Measurements from ENCODE around the gene KIF16B. TPM values are rescaled to one million over a fixed set of nuclear protein-coding genes. Genes with fewer than 3 reads are reported as not detected.

Gene KIF16B
- total and polyA plus RNA-seq, 2 of the 13 experiments (the other 11 are each of a cell fraction or from before 2014, with no cell fraction given) = 6.9 to 18.0 TPM

GRCh38 chr20:16475225-16475624, 98.0 kb downstream of the KIF16B start (continued):
- TF ChIP-seq ZNF746 (CRISPR knock-in tag; IDR thresholded peaks at IDR 0.05) (no peak), ATF3 (CRISPR knock-in tag; IDR thresholded peaks at IDR 0.05) (0 out of 2 replicates have a peak, but pooled peaks have one; percentile 28), FOSL2 (CRISPR knock-in tag; IDR thresholded peaks at IDR 0.05) (peak; percentile 66), KDM5B (CRISPR knock-in tag; IDR thresholded peaks at IDR 0.05; ENCODE audit: borderline replicate concordance) (no peak), CREBL2 (CRISPR knock-in tag; IDR thresholded peaks at IDR 0.05; ENCODE audit: borderline replicate concordance) (no peak), ZFP82 (CRISPR knock-in tag; IDR thresholded peaks at IDR 0.05; ENCODE audit: borderline replicate concordance) (no peak), HIC2 (CRISPR knock-in tag; IDR thresholded peaks at IDR 0.05; ENCODE audit: low read depth) (no peak), MLXIP (CRISPR knock-in tag; IDR thresholded peaks at IDR 0.05; ENCODE audit: borderline replicate concordance) (no peak), KAT8 (CRISPR knock-in tag; IDR thresholded peaks at IDR 0.05) (peak; percentile 81), ZZZ3 (CRISPR knock-in tag; IDR thresholded peaks at IDR 0.05; ENCODE audit: borderline replicate concordance) (no peak), TARDBP (CRISPR knock-in tag; IDR thresholded peaks at IDR 0.05) (peak; percentile 59; the same call in 1 of the 2 replicates), MED13 (CRISPR knock-in tag; IDR thresholded peaks at IDR 0.05) (no peak), ATF2 (CRISPR knock-in tag; IDR thresholded peaks at IDR 0.05) (peak; percentile 83), HOXA3 (CRISPR knock-in tag; IDR thresholded peaks at IDR 0.05) (peak; percentile 61; the same call in 1 of the 2 replicates), ZNF205 (CRISPR knock-in tag; IDR thresholded peaks at IDR 0.05) (0 out of 2 replicates have a peak, but pooled peaks have one; percentile 52), MLX (CRISPR knock-in tag; IDR thresholded peaks at IDR 0.05) (peak; percentile 64; the same call in 1 of the 2 replicates), SALL1 (CRISPR knock-in tag; IDR thresholded peaks at IDR 0.05) (peak; percentile 89; the same call in 1 of the 2 replicates), ZBTB14 (CRISPR knock-in tag; IDR thresholded peaks at IDR 0.05) (no peak), ZNF629 (CRISPR knock-in tag; conservative IDR thresholded peaks at IDR 0.05) (peak; percentile 92), IKZF1 (IDR thresholded peaks at IDR 0.05) (no peak), ZNF784 (CRISPR knock-in tag; IDR thresholded peaks at IDR 0.05; ENCODE audit: borderline replicate concordance) (no peak), ASH2L (IDR thresholded peaks at IDR 0.05; ENCODE audit: insufficient read length, low read depth, low read length) (peak; percentile 85)
